HG03575 (cell line): ENCODE measurements around the gene LYPD6.
"Not testable (repeated sequence)": the region's sequence is repeated elsewhere in the genome, so short reads cannot be mapped to it uniquely, and the experiment has no call there.

Experiments
- ATAC-seq: cut with Tn5 transposase; IDR thresholded peaks from one replicate; pipeline ENCODE4 v1.9.1; 2021; ENCODE audit not compliant: unreplicated experiment, insufficient number of reproducible peaks, low FRiP score; ENCODE audit errors: extremely low read depth

The LYPD6 gene

GRCh38 chr2:149473068-149473467 lies 142.7 kb downstream of the LYPD6 start:
- ATAC-seq = no peak

GRCh38 chr2:149473521-149473920 lies 143.1 kb downstream of the LYPD6 start:
- ATAC-seq = no peak

- ATAC-seq = no peak
Measured at GRCh38 chr2:149483004-149483605, 152.7 kb downstream of the LYPD6 start.

GRCh38 chr2:149486664-149487063 lies 156.3 kb downstream of the LYPD6 start:
- no peak for ATAC-seq

- no peak for ATAC-seq
Measured at GRCh38 chr2:149487189-149487588, 156.8 kb downstream of the LYPD6 start.

GRCh38 chr2:149488706-149489440 lies 158.5 kb downstream of the LYPD6 start:
- no peak for ATAC-seq

GRCh38 chr2:149489452-149489851 lies 159.1 kb downstream of the LYPD6 start:
- ATAC-seq = no peak

GRCh38 chr2:149490296-149490695 lies 159.9 kb downstream of the LYPD6 start:
- no peak for ATAC-seq

- no peak for ATAC-seq
Measured at GRCh38 chr2:149492923-149493322, 162.5 kb downstream of the LYPD6 start.

GRCh38 chr2:149499204-149499603 lies 168.8 kb downstream of the LYPD6 start:
- ATAC-seq = not testable (repeated sequence)

GRCh38 chr2:149506808-149507207 lies 176.4 kb downstream of the LYPD6 start:
- not testable (repeated sequence) for ATAC-seq

- ATAC-seq = no peak
Measured at GRCh38 chr2:149507974-149508373, 177.6 kb downstream of the LYPD6 start.

GRCh38 chr2:149513461-149513860 lies 183.1 kb downstream of the LYPD6 start:
- no peak for ATAC-seq
